ENCODE results near the gene PCSK5. TPM values are rescaled to one million over a fixed set of nuclear protein-coding genes. Genes with fewer than 3 reads are reported as not detected.

Gene PCSK5
- total and polyA plus RNA-seq, 2 of the 8 experiments (the other 6 are each of a cell fraction or from before 2014, with no cell fraction given): 5.5 to 10.7 TPM

DNA sequence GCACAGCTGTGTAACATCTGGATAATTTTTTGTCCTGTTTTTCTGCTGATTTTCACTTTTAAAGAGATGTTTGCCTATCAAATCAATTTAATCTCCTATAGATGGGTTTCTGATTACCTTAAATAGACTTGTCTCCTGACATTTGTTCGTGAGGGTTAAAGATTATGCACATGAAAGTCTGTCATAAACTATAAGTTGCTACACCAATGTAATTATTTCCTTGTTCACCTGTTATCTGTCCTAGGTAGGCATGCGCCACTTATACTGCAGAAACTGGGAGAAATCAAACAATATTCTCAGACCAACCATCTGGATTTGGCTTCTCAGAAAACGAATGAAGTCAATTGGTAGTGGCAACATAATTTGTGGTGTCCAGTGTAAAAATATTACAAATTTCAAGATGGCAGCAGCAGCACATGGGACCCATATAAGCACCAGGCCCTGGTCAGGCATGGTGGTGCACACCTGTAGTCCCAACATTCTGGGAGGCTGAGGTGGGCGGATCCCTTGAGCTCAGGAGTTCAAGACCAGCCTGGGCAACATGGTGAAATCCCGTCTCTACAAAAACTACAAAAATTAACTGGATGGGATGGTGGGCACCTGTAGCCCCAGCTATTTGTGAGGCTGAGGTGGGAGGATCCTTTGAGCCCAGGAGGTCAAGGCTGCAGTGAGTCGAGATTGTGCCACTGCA lies 483.5 kb downstream of the PCSK5 start:
- FAIRE-seq: no peak
- H2BK12ac ChIP-seq (ENCODE audit: low read depth, low read length): no peak overlapping the region
- H3K56ac ChIP-seq (replicated peaks; ENCODE audit: insufficient read length, low read depth, low read length): no peak overlapping the region
- no peak overlapping the region for H4K5ac ChIP-seq (ENCODE audit: insufficient read length, low read depth, low read length)
- H3K9me3 ChIP-seq (ENCODE audit: insufficient read depth in 2 of 2, low read depth in 1 of 2, low read length in 1 of 2): no peaks in the 10 kb centered on the region
- no peak overlapping the region for H3K14ac ChIP-seq (ENCODE audit: insufficient read length)
- no peak overlapping the region for H2AK5ac ChIP-seq (ENCODE audit: low read depth, low read length)
- no peak overlapping the region for H3K18ac ChIP-seq (ENCODE audit: extremely low read depth, low read length)
- H3K4ac ChIP-seq (replicated peaks; ENCODE audit: insufficient read length, low read depth, low read length): no peak overlapping the region
- H3K79me2 ChIP-seq (ENCODE audit: control insufficient read depth in 1 of 2, insufficient read depth in 2 of 2, low read length in 2 of 2): no peaks in the 10 kb centered on the region
- H2BK20ac ChIP-seq (ENCODE audit: low read length): no peak overlapping the region
- no peak overlapping the region for H3K23ac ChIP-seq (ENCODE audit: insufficient read length)
- no peak overlapping the region for H4K91ac ChIP-seq (replicated peaks; ENCODE audit: insufficient read length, low read length)
- 89% methylated on average over 6 of the region's 6 CpGs; no CpG with 5 or more reads in 1 of the 2 experiments for WGBS, 2 experiments (ENCODE audit: extremely low coverage in 1 of 2, insufficient coverage in 1 of 2, insufficient read length in 1 of 2, insufficient replicate concordance in 2 of 2, low coverage in 1 of 2, low lambda C conversion rate in 2 of 2, missing lambda C conversion rate in 1 of 2)
- H3K36me3 ChIP-seq (ENCODE audit: control insufficient read depth in 2 of 4, insufficient read depth in 4 of 4, low read length in 3 of 4): no peaks in the 10 kb centered on the region
- H3K4me3 ChIP-seq (ENCODE audit: extremely low read depth in 1 of 4, insufficient read depth in 2 of 4, low read depth in 3 of 4, low read length in 4 of 4): no peak overlapping the region
- H2BK5ac ChIP-seq (ENCODE audit: low read depth, low read length): no peak overlapping the region
- H2AFZ ChIP-seq (ENCODE audit: low read length): no peak overlapping the region
- no peaks in the 10 kb centered on the region for H3K79me1 ChIP-seq (ENCODE audit: low read depth, low read length)
- no peaks in the 10 kb centered on the region for H3K4me1 ChIP-seq (replicated peaks in 1 of 4; ENCODE audit: control insufficient read depth in 3 of 4, insufficient read depth in 4 of 4, low read length in 3 of 4)
- no peaks in the 10 kb centered on the region for H4K20me1 ChIP-seq (replicated peaks in 1 of 2; ENCODE audit: control insufficient read depth in 1 of 2, insufficient read depth in 2 of 2, low read length in 2 of 2)
- no peak for DNase-seq (ENCODE audit: low read depth in 1 of 2, low spot score in 2 of 2)
- TF ChIP-seq MAX (IDR thresholded peaks at IDR 0.05) (no peak), TAF7 (optimal IDR thresholded peaks at IDR 0.05; ENCODE audit: borderline replicate concordance, low read depth, low read length) (no peak), SIN3A (conservative IDR thresholded peaks at IDR 0.05 in 1 of 2, IDR thresholded peaks at IDR 0.05 in 1 of 2; ENCODE audit: low read depth in 1 of 2, low read length in 2 of 2) (no peak), RAD21 (IDR thresholded peaks at IDR 0.05 in 1 of 2, conservative IDR thresholded peaks at IDR 0.05 in 1 of 2; ENCODE audit: low read depth in 2 of 2, low read length in 2 of 2) (no peak), ZNF274 (IDR thresholded peaks at IDR 0.05; ENCODE audit: borderline replicate concordance, extremely low read depth, low read length) (no peak), ATF3 (IDR thresholded peaks at IDR 0.05; ENCODE audit: insufficient read depth, low read depth, low read length) (no peak), SRF (IDR thresholded peaks at IDR 0.05; ENCODE audit: low read depth, low read length) (no peak), KDM5A (IDR thresholded peaks at IDR 0.05; ENCODE audit: low read length) (no peak), ATF2 (IDR thresholded peaks at IDR 0.05; ENCODE audit: low read length) (no peak), TEAD4 (IDR thresholded peaks at IDR 0.05; ENCODE audit: low read depth, low read length) (no peak)
- H3K27ac ChIP-seq (ENCODE audit: low read depth, low read length): no peak overlapping the region
- H3K23me2 ChIP-seq (ENCODE audit: low read depth, low read length): no peaks in the 10 kb centered on the region
- no peak overlapping the region for H2BK120ac ChIP-seq (replicated peaks; ENCODE audit: low read depth, low read length)
- CTCF ChIA-PET (ENCODE audit: partially characterized antibody): no interaction called here
- H3K27me3 ChIP-seq (replicated peaks in 1 of 4; ENCODE audit: control insufficient read depth in 3 of 4, extremely low read depth in 1 of 4, insufficient read depth in 3 of 4, low read length in 3 of 4): no peaks in the 10 kb centered on the region
- H3K4me2 ChIP-seq (ENCODE audit: insufficient read depth in 1 of 2, low read depth in 2 of 2, low read length in 2 of 2): no peak overlapping the region
- POLR2A ChIA-PET (ENCODE audit: partially characterized antibody): no interaction called here
- H4K8ac ChIP-seq (ENCODE audit: extremely low read depth, insufficient read depth, low read length): no peak overlapping the region
- no peak overlapping the region for H2BK15ac ChIP-seq (ENCODE audit: low read length)
- no peak overlapping the region for H3K9ac ChIP-seq (replicated peaks in 1 of 4; ENCODE audit: extremely low read depth in 1 of 4, low read depth in 3 of 4, low read length in 3 of 4)
